GM18951 (cell line): ENCODE measurements around the gene MARCHF10.
"Not testable (repeated sequence)": the region's sequence is repeated elsewhere in the genome, so short reads cannot be mapped to it uniquely, and the experiment has no call there.

Experiments used
- POLR2A ChIP-seq: IDR thresholded peaks from 4 replicates; pipeline ENCODE4 v1.6.1; 2011; ENCODE audit warnings: mild to moderate bottlenecking; ENCODE audit not compliant: insufficient read length, insufficient read depth; ENCODE audit errors: extremely low read depth
- in situ Hi-C: fragments of 300-500 bp; cut with MboI; formaldehyde crosslinking; loops from one replicate; pipeline ENCODE4 v1.12.0; 2022; ENCODE audit warnings: low sequenced_read_pairs, mixed read lengths, inconsistent platforms; ENCODE audit not compliant: unreplicated experiment

MARCHF10 gene

GRCh38 chr17:62804025-62804424, 4.1 kb downstream of the MARCHF10 start:
- in situ Hi-C loops, result no loop called here

GRCh38 chr17:62802561-62803205, 5.4 kb downstream of the MARCHF10 start:
- in situ Hi-C loops, result no loop called here
- no peak for TF ChIP-seq POLR2A

More at GRCh38 chr17:62804025-62804424, 4.1 kb downstream of the MARCHF10 start:
- TF ChIP-seq POLR2A, result no peak

- in situ Hi-C loops, result no loop called here
- TF ChIP-seq POLR2A, result no peak
These were observed 6.5 kb downstream of the MARCHF10 start for GRCh38 chr17:62801553-62802114.

- in situ Hi-C loops, result no loop called here
- no peak for TF ChIP-seq POLR2A
These were observed 7.5 kb downstream of the MARCHF10 start for GRCh38 chr17:62800585-62800984.

GRCh38 chr17:62797959-62798358, 10.2 kb downstream of the MARCHF10 start:
- no peak for TF ChIP-seq POLR2A
- in situ Hi-C loops, result no loop called here

GRCh38 chr17:62796291-62796690, 11.8 kb downstream of the MARCHF10 start:
- TF ChIP-seq POLR2A, result no peak
- in situ Hi-C loops, result no loop called here

- in situ Hi-C loops, result no loop called here
- TF ChIP-seq POLR2A, result no peak
These were observed 13.5 kb downstream of the MARCHF10 start for GRCh38 chr17:62794666-62794971.

- no peak for TF ChIP-seq POLR2A
- in situ Hi-C loops, result no loop called here
These were observed 14.0 kb downstream of the MARCHF10 start for GRCh38 chr17:62793919-62794665.

GRCh38 chr17:62792447-62792800, 15.7 kb downstream of the MARCHF10 start:
- no peak for TF ChIP-seq POLR2A
- in situ Hi-C loops, result no loop called here

GRCh38 chr17:62791767-62792446, 16.2 kb downstream of the MARCHF10 start:
- in situ Hi-C loops, result no loop called here
- no peak for TF ChIP-seq POLR2A

- in situ Hi-C loops, result no loop called here
- no peak for TF ChIP-seq POLR2A
These were observed 16.8 kb downstream of the MARCHF10 start for GRCh38 chr17:62791235-62791734.

GRCh38 chr17:62790564-62790986, 17.5 kb downstream of the MARCHF10 start:
- in situ Hi-C loops, result no loop called here
- no peak for TF ChIP-seq POLR2A

GRCh38 chr17:62787366-62787765, 20.7 kb downstream of the MARCHF10 start:
- TF ChIP-seq POLR2A, result no peak
- in situ Hi-C loops, result no loop called here

- in situ Hi-C loops, result no loop called here
- no peak for TF ChIP-seq POLR2A
These were observed 21.5 kb downstream of the MARCHF10 start for GRCh38 chr17:62786646-62787045.

GRCh38 chr17:62785983-62786382, 22.1 kb downstream of the MARCHF10 start:
- in situ Hi-C loops, result not testable (repeated sequence)
